ENCODE measurements around the gene IFI44. TPM values are rescaled to one million over a fixed set of nuclear protein-coding genes. Genes with fewer than 3 reads are reported as not detected.

Gene IFI44
- total RNA-seq, 2 experiments from 2014 or later: 187 to 190 TPM

DNA sequence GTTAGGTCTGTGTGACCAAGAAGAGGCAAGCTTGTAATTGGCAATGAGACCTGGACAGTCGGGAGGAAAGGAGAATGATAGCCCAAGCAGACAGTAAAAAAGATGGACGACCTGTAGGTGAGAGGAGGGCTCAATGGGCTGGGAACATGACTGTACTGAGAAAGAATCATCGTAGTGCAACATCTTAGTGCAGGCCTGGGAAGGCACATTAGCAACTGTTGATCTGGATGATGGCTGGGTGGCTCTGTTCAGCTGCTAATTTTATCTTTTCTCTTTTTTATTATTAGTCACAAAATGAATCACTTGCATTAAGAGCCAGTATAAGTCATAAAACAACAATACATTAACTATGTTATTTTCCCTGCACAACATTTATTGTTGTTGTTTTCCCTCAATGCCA lies 32.9 kb downstream of the IFI44 start:
- peaks cover 14% of the 10 kb centered on the region for H3K27me3 Mint-ChIP-seq
- peaks cover 15% of the 10 kb centered on the region for H3K36me3 Mint-ChIP-seq (ENCODE audit: low read depth)
- peaks cover 21% of the 10 kb centered on the region for H3K4me1 Mint-ChIP-seq
- DNase-seq: no peak
- CTCF ChIA-PET: no interaction called here
- H3K9me3 Mint-ChIP-seq: peaks cover 4% of the 10 kb centered on the region
- no peak overlapping the region for H3K4me3 Mint-ChIP-seq
- POLR2A ChIA-PET: no interaction called here
- H3K27ac Mint-ChIP-seq: no peak overlapping the region

DNA sequence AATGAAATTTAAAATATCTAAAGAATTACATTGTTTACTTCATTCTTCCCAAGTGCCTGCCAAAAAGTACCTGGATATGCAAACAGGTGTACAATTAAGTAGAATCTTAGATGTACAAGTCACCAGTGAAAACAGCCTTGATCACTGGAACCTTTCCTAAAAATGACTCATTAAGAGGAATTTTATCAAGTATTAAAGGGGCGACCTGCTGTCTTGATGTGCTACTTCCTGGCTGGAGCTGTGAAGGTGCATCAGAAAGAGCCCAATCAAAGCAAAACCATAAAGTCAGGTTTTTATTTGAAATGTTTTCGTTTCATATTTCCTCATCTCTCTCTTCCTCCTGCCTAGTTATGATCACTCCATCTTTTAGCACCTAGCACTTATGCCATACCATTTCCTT lies 33.4 kb downstream of the IFI44 start:
- Mint-ChIP-seq H3K4me3 (no peak overlapping the region), H3K27me3 (peaks cover 14% of the 10 kb centered on the region), H3K36me3 (ENCODE audit: low read depth) (peaks cover 9% of the 10 kb centered on the region), H3K9me3 (peaks cover 4% of the 10 kb centered on the region), H3K4me1 (peaks cover 16% of the 10 kb centered on the region), H3K27ac (no peak overlapping the region)
- POLR2A ChIA-PET: no interaction called here
- CTCF ChIA-PET: interaction anchor here (0.5 to 0.8 kb wide), 2 partner anchors 9 to 770 kb away, joined by 3 to 4 read pairs; no protein-coding TSS in a partner anchor
- DNase-seq: no peak

- peaks cover 32% of the 10 kb centered on the region for H3K27me3 Mint-ChIP-seq
- H3K4me3 Mint-ChIP-seq: no peak overlapping the region
- DNase-seq: no peak
- H3K27ac Mint-ChIP-seq: no peak overlapping the region
- H3K36me3 Mint-ChIP-seq (ENCODE audit: low read depth): no peaks in the 10 kb centered on the region
- no peaks in the 10 kb centered on the region for H3K9me3 Mint-ChIP-seq
- peaks cover 6% of the 10 kb centered on the region for H3K4me1 Mint-ChIP-seq
- POLR2A ChIA-PET: no interaction called here
- CTCF ChIA-PET: no interaction called here
These were observed 37.7 kb downstream of the IFI44 start for GRCh38 chr1:78687315-78687714.

GRCh38 chr1:78687914-78688313 lies 38.3 kb downstream of the IFI44 start:
- H3K4me3 Mint-ChIP-seq: no peak overlapping the region
- no peaks in the 10 kb centered on the region for H3K9me3 Mint-ChIP-seq
- CTCF ChIA-PET: no interaction called here
- H3K36me3 Mint-ChIP-seq (ENCODE audit: low read depth): no peaks in the 10 kb centered on the region
- H3K27me3 Mint-ChIP-seq: peaks cover 30% of the 10 kb centered on the region
- POLR2A ChIA-PET: no interaction called here
- peaks cover 4% of the 10 kb centered on the region for H3K4me1 Mint-ChIP-seq
- H3K27ac Mint-ChIP-seq: no peak overlapping the region
- DNase-seq: no peak

GRCh38 chr1:78688697-78689096 lies 39.1 kb downstream of the IFI44 start:
- no peak overlapping the region for H3K27ac Mint-ChIP-seq
- no peaks in the 10 kb centered on the region for H3K4me1 Mint-ChIP-seq
- H3K9me3 Mint-ChIP-seq: no peaks in the 10 kb centered on the region
- no peaks in the 10 kb centered on the region for H3K36me3 Mint-ChIP-seq (ENCODE audit: low read depth)
- POLR2A ChIA-PET: no interaction called here
- DNase-seq: no peak
- CTCF ChIA-PET: no interaction called here
- peaks cover 30% of the 10 kb centered on the region for H3K27me3 Mint-ChIP-seq
- no peak overlapping the region for H3K4me3 Mint-ChIP-seq

DNA sequence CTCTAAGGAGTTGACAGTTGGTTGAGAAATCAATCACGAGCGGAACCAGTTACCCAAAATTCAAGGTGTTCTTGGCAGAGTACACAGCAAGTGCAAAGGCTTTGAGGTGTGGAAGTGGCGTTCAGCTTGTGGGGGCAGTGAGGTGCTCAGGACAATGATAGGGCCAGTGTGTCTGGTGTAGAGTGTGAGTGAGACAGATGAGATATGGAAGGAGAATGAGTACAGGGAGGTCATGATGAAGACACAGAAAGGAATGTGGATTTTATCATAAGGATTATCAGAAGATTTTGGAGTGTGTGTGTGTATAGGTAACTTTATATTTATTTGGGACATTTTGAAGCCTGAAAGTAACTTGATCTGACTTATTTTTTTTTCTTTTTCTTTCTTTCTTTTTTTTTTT lies 40.9 kb downstream of the IFI44 start:
- Mint-ChIP-seq H3K4me1 (no peaks in the 10 kb centered on the region), H3K27ac (no peak overlapping the region), H3K27me3 (peaks cover 26% of the 10 kb centered on the region), H3K4me3 (no peak overlapping the region), H3K36me3 (ENCODE audit: low read depth) (no peaks in the 10 kb centered on the region), H3K9me3 (no peaks in the 10 kb centered on the region)
- ChIA-PET POLR2A (interaction anchor here (0.7 kb wide), 1 partner anchor 21 kb away, joined by 3 read pairs; no protein-coding TSS in a partner anchor), CTCF (no interaction called here)
- no peak for DNase-seq

- H3K36me3 Mint-ChIP-seq (ENCODE audit: low read depth): no peaks in the 10 kb centered on the region
- H3K27me3 Mint-ChIP-seq: peaks cover 39% of the 10 kb centered on the region
- POLR2A ChIA-PET: no interaction called here
These were observed 42.5 kb downstream of the IFI44 start for GRCh38 chr1:78691995-78692747.

DNA sequence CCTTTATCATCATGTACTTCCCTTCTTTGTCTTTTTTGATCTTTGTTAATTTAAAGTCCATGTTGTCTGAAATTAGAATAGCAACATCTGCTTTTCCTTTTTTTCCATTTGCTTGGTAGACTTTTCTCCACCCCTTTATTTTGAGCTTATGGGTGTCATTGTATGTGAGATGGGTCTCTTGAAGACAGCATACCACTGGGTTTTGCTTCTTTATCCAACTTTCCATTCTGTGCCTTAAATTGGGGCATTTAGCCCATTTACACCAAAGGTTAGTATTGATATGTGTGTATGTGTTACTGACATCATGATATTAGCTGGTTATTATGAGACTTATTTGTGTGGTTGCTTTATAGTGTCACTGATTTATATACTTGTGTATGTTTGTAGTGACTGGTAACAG lies 50.2 kb downstream of the IFI44 start:
- Mint-ChIP-seq H3K27ac (no peak overlapping the region), H3K4me1 (no peaks in the 10 kb centered on the region), H3K9me3 (peaks cover 6% of the 10 kb centered on the region), H3K36me3 (ENCODE audit: low read depth) (no peaks in the 10 kb centered on the region), H3K4me3 (no peak overlapping the region), H3K27me3 (peaks cover 25% of the 10 kb centered on the region)
- ChIA-PET CTCF (no interaction called here), POLR2A (no interaction called here)
- DNase-seq: no peak

More at GRCh38 chr1:78691995-78692747, 42.5 kb downstream of the IFI44 start:
- Mint-ChIP-seq H3K4me3 (no peak overlapping the region), H3K27ac (no peak overlapping the region), H3K4me1 (no peaks in the 10 kb centered on the region), H3K9me3 (no peaks in the 10 kb centered on the region)
- CTCF ChIA-PET: no interaction called here
- no peak for DNase-seq

DNA sequence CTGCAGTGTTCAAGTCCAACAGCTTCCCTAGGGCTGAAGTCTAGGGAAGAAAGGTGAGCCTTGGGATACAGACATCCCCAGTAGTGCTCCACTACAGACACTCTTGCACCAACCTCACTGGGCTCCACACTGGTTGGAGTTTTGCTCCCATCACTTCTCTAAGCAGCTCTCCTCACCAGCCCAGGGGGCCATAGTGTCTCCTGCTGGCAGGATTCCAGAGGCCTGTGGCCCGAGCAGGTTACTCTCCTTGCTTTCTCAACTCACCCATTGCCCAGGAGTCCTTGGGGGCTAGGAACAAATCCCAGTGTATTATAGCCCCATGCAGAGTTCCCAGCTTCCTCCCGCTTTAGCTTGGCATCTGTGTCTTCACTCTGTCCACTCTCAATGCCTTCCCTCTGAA lies 52.8 kb downstream of the IFI44 start:
- CTCF ChIA-PET: interaction anchor here (1.0 kb wide), 1 partner anchor 14 kb away, joined by 3 read pairs; no protein-coding TSS in a partner anchor
- H3K4me1 Mint-ChIP-seq: no peaks in the 10 kb centered on the region
- H3K9me3 Mint-ChIP-seq: peaks cover 6% of the 10 kb centered on the region

DNA sequence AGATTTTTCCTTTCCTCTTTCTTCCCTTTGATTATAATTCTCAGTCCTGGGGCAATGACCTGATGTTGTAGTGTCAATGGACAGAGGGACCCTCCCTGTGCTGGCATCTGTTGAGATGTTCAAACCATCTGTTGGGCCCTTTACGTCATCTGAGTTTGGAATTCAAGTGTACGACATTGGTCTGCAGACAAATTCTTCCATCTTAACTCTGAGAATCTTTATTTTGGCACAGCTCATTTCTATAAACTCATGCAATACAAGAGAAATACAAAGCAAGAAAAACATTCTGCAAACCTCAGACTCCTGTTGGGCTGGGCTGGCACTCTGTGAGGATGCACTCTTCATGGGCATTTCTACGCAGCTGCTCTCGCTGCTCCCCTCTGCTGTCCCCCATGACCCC lies 54.2 kb downstream of the IFI44 start:
- Mint-ChIP-seq H3K27me3 (peaks cover 3% of the 10 kb centered on the region), H3K27ac (no peak overlapping the region), H3K36me3 (ENCODE audit: low read depth) (no peaks in the 10 kb centered on the region), H3K4me3 (no peak overlapping the region), H3K9me3 (peaks cover 6% of the 10 kb centered on the region), H3K4me1 (no peaks in the 10 kb centered on the region)
- ChIA-PET CTCF (no interaction called here), POLR2A (no interaction called here)
- DNase-seq: no peak

More for the DNA sequence above, 52.8 kb downstream of the IFI44 start:
- Mint-ChIP-seq H3K27ac (no peak overlapping the region), H3K27me3 (peaks cover 8% of the 10 kb centered on the region), H3K36me3 (ENCODE audit: low read depth) (no peaks in the 10 kb centered on the region), H3K4me3 (no peak overlapping the region)
- no peak for DNase-seq
- POLR2A ChIA-PET: no interaction called here

DNA sequence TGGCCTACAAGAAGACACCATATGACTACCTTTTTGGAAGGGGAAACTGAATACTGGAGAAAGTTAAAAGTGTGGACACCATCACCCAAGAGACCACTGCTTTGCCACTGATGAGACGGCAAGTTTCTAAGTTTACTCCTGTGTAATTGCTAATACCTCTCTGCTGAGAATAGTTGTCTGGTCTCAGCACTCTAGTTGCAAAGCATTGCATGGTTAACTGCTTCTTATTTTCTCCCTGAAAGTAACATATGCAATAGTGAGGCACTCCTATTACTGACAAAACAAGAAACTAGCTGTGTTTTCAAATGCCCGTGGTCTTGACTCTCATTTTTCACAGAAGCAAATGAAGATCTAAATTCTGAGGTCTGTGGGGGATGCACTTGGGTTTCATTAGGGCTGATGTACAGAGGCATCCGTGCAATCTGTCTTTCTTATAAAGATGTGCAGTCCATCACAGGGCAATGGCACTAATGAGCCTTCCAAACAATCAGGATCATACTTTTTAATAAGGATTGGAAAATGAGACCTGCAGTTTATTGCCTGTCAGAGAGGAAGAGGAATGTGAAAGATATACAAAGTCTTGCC lies 62.9 kb downstream of the IFI44 start:
- CTCF ChIA-PET: no interaction called here
- H3K27me3 Mint-ChIP-seq: peaks cover 24% of the 10 kb centered on the region
- no peak overlapping the region for H3K4me3 Mint-ChIP-seq
- no peak for DNase-seq
- H3K36me3 Mint-ChIP-seq (ENCODE audit: low read depth): no peaks in the 10 kb centered on the region
- no peaks in the 10 kb centered on the region for H3K9me3 Mint-ChIP-seq
- POLR2A ChIA-PET: no interaction called here
- H3K27ac Mint-ChIP-seq: no peak overlapping the region
- H3K4me1 Mint-ChIP-seq: no peaks in the 10 kb centered on the region

DNA sequence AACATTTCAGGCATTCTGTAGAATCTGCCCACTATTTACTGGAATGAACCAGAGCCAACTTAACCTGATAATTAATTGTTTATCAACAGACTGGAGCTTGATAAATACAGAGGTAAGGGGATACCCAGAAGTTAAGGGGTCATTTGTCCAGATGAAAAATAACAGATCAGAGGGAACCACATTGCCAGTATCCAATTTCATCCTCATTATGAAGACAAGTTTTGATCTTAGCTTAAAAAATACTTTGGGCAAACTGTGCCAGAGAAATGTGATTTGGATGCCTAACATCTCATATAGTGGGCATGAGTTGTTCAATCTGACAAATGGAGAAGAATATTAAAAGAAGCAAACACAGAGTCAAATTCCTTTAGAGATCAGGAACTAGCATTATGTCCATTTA lies 63.7 kb downstream of the IFI44 start:
- H3K9me3 Mint-ChIP-seq: no peaks in the 10 kb centered on the region
- H3K27ac Mint-ChIP-seq: no peak overlapping the region
- ChIA-PET CTCF (no interaction called here), POLR2A (no interaction called here)
- no peaks in the 10 kb centered on the region for H3K36me3 Mint-ChIP-seq (ENCODE audit: low read depth)
- H3K27me3 Mint-ChIP-seq: peaks cover 24% of the 10 kb centered on the region
- H3K4me1 Mint-ChIP-seq: no peaks in the 10 kb centered on the region
- no peak overlapping the region for H3K4me3 Mint-ChIP-seq
- DNase-seq: no peak

All from activated CD4-positive, alpha-beta T cell treated with anti-CD3 and anti-CD28 coated beads, Interleukin-2, amount 10 ng/mL, durations not matched to agents 7 days and 5 days (primary cell).